H9 (cell line): ENCODE results near the gene UBASH3A. TPM values are rescaled to one million over a fixed set of nuclear protein-coding genes. Genes with fewer than 3 reads are reported as not detected.

Experiments used
- DNase-seq: peaks from one replicate; pipeline ENCODE4 v3.0.0-alpha.2; 2017
- H2AFZ ChIP-seq: one replicate; pipeline ENCODE4 v1.6.1; 2013; ENCODE audit warnings: mild to moderate bottlenecking, low read length, control low read depth, moderate library complexity
- H2AK5ac ChIP-seq: 2 replicates; pipeline ENCODE4 v1.6.1; 2013; ENCODE audit warnings: low read length, control low read depth, mixed read lengths; ENCODE audit not compliant: insufficient read length
- H2BK120ac ChIP-seq: one replicate; pipeline ENCODE4 v1.6.1; 2013; ENCODE audit warnings: low read depth, mild to moderate bottlenecking, low read length, control low read depth, inconsistent platforms; ENCODE audit not compliant: poor library complexity, severe bottlenecking
- H2BK12ac ChIP-seq: 2 replicates; pipeline ENCODE4 v1.6.1; 2013; ENCODE audit warnings: low read length, control low read depth, mixed read lengths, low read depth; ENCODE audit not compliant: insufficient read length
- H2BK15ac ChIP-seq: 2 replicates; pipeline ENCODE4 v1.6.1; 2013; ENCODE audit warnings: low read depth, low read length, control low read depth
- H2BK20ac ChIP-seq: one replicate; pipeline ENCODE4 v1.6.1; 2013; ENCODE audit warnings: low read depth, mild to moderate bottlenecking, low read length, control low read depth, inconsistent platforms; ENCODE audit not compliant: poor library complexity, severe bottlenecking
- H2BK5ac ChIP-seq: 2 replicates; pipeline ENCODE4 v1.6.1; 2013; ENCODE audit warnings: low read length, control low read depth, mixed read lengths; ENCODE audit not compliant: insufficient read length
- H3K14ac ChIP-seq: 2 replicates; pipeline ENCODE4 v1.6.1; 2013; ENCODE audit warnings: low read length, control low read depth; ENCODE audit not compliant: insufficient read depth
- H3K18ac ChIP-seq: 2 replicates; pipeline ENCODE4 v1.6.1; 2013; ENCODE audit warnings: low read depth, mild to moderate bottlenecking, mixed read lengths, low read length, control low read depth; ENCODE audit not compliant: insufficient read length
- H3K23ac ChIP-seq: 2 replicates; pipeline ENCODE4 v1.6.1; 2013; ENCODE audit warnings: low read length, control low read depth, mixed read lengths, low read depth; ENCODE audit not compliant: insufficient read length
- H3K23me2 ChIP-seq: 2 replicates; pipeline ENCODE4 v1.6.1; 2013; ENCODE audit warnings: low read depth, mild to moderate bottlenecking, mixed read lengths, low read length, control low read depth; ENCODE audit not compliant: insufficient read length, poor library complexity, severe bottlenecking
- H3K27ac ChIP-seq: 2 replicates; pipeline ENCODE4 v1.5.1; 2013; ENCODE audit warnings: low read length, control low read depth, mixed read lengths, low read depth; ENCODE audit not compliant: insufficient read length
- H3K27me3 ChIP-seq: 2 replicates; pipeline ENCODE4 v1.6.1; 2013; ENCODE audit warnings: low read length, control low read depth, inconsistent platforms; ENCODE audit not compliant: insufficient read depth
- H3K4ac ChIP-seq: 2 replicates; pipeline ENCODE4 v1.6.1; 2013; ENCODE audit warnings: low read depth, mild to moderate bottlenecking, control low read depth, inconsistent platforms, low read length, moderate library complexity
- H3K4me1 ChIP-seq: 2 replicates; pipeline ENCODE4 v1.6.1; 2013; ENCODE audit warnings: low read length, control low read depth, inconsistent platforms; ENCODE audit not compliant: insufficient read depth
- H3K4me2 ChIP-seq: 2 replicates; pipeline ENCODE4 v1.6.1; 2013; ENCODE audit warnings: low read length, control low read depth, mixed read lengths; ENCODE audit not compliant: insufficient read length, insufficient read depth
- H3K56ac ChIP-seq: 2 replicates; pipeline ENCODE4 v1.6.1; 2013; ENCODE audit warnings: low read depth, mild to moderate bottlenecking, mixed read lengths, low read length, control low read depth; ENCODE audit not compliant: insufficient read length
- H3K79me1 ChIP-seq: 2 replicates; pipeline ENCODE4 v1.6.1; 2013; ENCODE audit warnings: low read depth, mild to moderate bottlenecking, moderate library complexity, low read length, control low read depth, inconsistent platforms; ENCODE audit not compliant: insufficient read depth, poor library complexity, severe bottlenecking
- H3K79me2 ChIP-seq: 2 replicates; pipeline ENCODE4 v1.6.1; 2013; ENCODE audit warnings: low read length, control low read depth, inconsistent platforms; ENCODE audit not compliant: insufficient read depth
- H3K9ac ChIP-seq: 2 replicates; pipeline ENCODE4 v1.6.1; 2013; ENCODE audit warnings: low read length, control low read depth, mixed read lengths; ENCODE audit not compliant: insufficient read length; ENCODE audit errors: extremely low read depth
- H3K9me3 ChIP-seq: one replicate; pipeline ENCODE4 v1.6.1; 2013; ENCODE audit warnings: low read depth, low read length, inconsistent platforms; ENCODE audit not compliant: control insufficient read depth
- H3T11ph ChIP-seq: one replicate; pipeline ENCODE4 v1.6.1; 2013; ENCODE audit warnings: mild to moderate bottlenecking, low read length, control low read depth, inconsistent platforms
- H4K20me1 ChIP-seq: one replicate; pipeline ENCODE4 v1.6.1; 2013; ENCODE audit not compliant: control insufficient read depth, insufficient read length, insufficient read depth
- H4K5ac ChIP-seq: 2 replicates; pipeline ENCODE4 v1.6.1; 2013; ENCODE audit warnings: low read depth, mild to moderate bottlenecking, mixed read lengths, low read length, control low read depth; ENCODE audit not compliant: insufficient read length
- H4K8ac ChIP-seq: replicated peaks from 2 replicates; pipeline ENCODE4 v1.6.1; 2013; ENCODE audit warnings: low read length, control low read depth, mixed read lengths, low read depth; ENCODE audit not compliant: insufficient read length
- H4K91ac ChIP-seq: 2 replicates; pipeline ENCODE4 v1.6.1; 2013; ENCODE audit warnings: low read depth, mild to moderate bottlenecking, moderate library complexity, mixed read lengths, low read length, control low read depth; ENCODE audit not compliant: insufficient read length
- H3K27ac Mint-ChIP-seq, 3 experiments: 2 replicates in 2 of 3; 3 replicates in 1 of 3; pipeline ENCODE4 v1.8.0; 2020 to 2021; ENCODE audit warnings: mixed read lengths in 3 of 3, mild to moderate bottlenecking in 1 of 3, moderate library complexity in 1 of 3
- H3K27me3 Mint-ChIP-seq: 2 replicates; pipeline ENCODE4 v1.8.0; 2021; ENCODE audit warnings: low read depth, mild to moderate bottlenecking, moderate library complexity, mixed read lengths
- H3K36me3 Mint-ChIP-seq, 3 experiments: 2 replicates in 2 of 3; 3 replicates in 1 of 3; pipeline ENCODE4 v1.8.0; 2020 to 2021; ENCODE audit warnings: low read depth in 3 of 3, mixed read lengths in 3 of 3; ENCODE audit not compliant: insufficient read depth in 1 of 3
- H3K4me1 Mint-ChIP-seq, 2 experiments: 2 replicates each; pipeline ENCODE4 v1.8.0; 2020; ENCODE audit warnings: mixed read lengths in 2 of 2
- H3K4me3 Mint-ChIP-seq, 2 experiments: 2 replicates in 1 of 2; 3 replicates in 1 of 2; pipeline ENCODE4 v1.8.0; 2020 to 2021; ENCODE audit warnings: mild to moderate bottlenecking in 2 of 2, mixed read lengths in 2 of 2, moderate library complexity in 1 of 2
- H3K9me3 Mint-ChIP-seq, 2 experiments: 2 replicates in 1 of 2; 3 replicates in 1 of 2; pipeline ENCODE4 v1.8.0; 2020; ENCODE audit warnings: mild to moderate bottlenecking in 2 of 2, mixed read lengths in 2 of 2, moderate library complexity in 1 of 2
- WGBS: extraction: QIAGEN DNeasy Blood & Tissue Kit; methylation state at CpG from one replicate; pipeline ENCODE4 v1.1.7; 2013; ENCODE audit warnings: missing lambda C conversion rate, low lambda C conversion rate, mixed read lengths; ENCODE audit not compliant: insufficient read length; ENCODE audit errors: extremely low coverage; 5-methylcytosine and 5-hydroxymethylcytosine counted together
- total RNA-seq: library from RNA; stranded (reverse); gene quantifications from 2 replicates; pipeline ENCODE4 v1.2.1, GENCODE V29; 2021
- TF ChIP-seq, protein P1 (sequence below): fragments of 200-600 bp; sonication (generic); conservative IDR thresholded peaks from 3 replicates; pipeline ENCODE4 v1.8.0; 2021; ENCODE audit warnings: antibody characterized with exemption, mild to moderate bottlenecking

UBASH3A gene
- total RNA-seq, 1 experiment from 2014 or later, result not detected

DNA sequence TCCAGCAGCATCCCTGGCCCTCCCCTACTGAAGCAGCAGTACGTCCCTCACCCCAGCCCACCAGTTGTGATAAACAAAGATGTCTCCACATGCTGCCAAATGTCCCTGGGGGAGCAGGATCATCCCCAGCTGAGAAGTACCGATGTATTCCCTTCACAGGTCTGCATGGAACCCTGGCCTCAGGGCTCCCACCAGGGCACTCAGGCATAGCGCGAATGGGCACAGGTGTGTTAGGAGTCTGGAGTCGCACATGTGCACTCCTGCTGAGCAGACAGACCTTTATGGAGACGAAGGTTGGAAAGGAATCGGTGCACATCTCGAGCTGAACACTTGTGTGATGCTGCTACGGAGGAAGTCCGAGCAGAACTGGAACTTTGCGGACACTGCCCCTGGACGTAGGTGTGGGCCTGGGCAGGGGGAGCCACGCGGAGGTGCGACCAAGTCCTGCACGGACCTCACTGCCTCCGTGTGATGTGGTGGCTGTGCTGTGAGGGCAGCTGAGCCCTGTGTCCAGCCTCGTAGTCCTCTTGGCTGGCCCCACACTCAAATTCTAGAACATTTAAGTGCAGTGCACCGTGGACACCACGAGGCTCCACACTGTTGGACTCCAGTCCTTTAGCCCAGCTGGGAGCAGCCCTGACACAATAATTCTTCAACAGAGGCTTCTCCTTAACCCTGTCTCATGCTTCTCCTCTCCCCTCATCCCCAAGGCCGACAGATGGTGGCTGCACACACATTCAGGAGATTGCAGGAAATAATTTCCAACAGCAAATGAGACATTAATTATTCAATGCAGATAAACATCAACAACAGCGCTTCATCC lies 48.9 kb downstream of the UBASH3A start:
- no peak overlapping the region for H2AFZ ChIP-seq
- H4K8ac ChIP-seq, result no peak overlapping the region
- H2BK12ac ChIP-seq, result no peak overlapping the region
- H3K4me1 Mint-ChIP-seq, result peaks cover 14 to 17% of the 10 kb centered on the region in 2 experiments
- no peak overlapping the region for H3K23ac ChIP-seq
- no peaks in the 10 kb centered on the region for H3K27me3 ChIP-seq
- no peak overlapping the region for H4K5ac ChIP-seq
- H3K4me2 ChIP-seq, result no peak overlapping the region
- H2AK5ac ChIP-seq, result no peak overlapping the region
- no peaks in the 10 kb centered on the region for H4K20me1 ChIP-seq
- no peak overlapping the region for H3K27ac ChIP-seq
- no peak overlapping the region for H3K4me3 Mint-ChIP-seq
- H3K14ac ChIP-seq, result no peak overlapping the region; the same call in 1 of the 2 replicates
- no peak overlapping the region; a peak in 1 of 7 replicates for H3K27ac Mint-ChIP-seq
- H3K79me2 ChIP-seq, result no peaks in the 10 kb centered on the region
- no peaks in the 10 kb centered on the region for H3K36me3 Mint-ChIP-seq
- H2BK15ac ChIP-seq, result no peak overlapping the region
- no peak for DNase-seq
- no peaks in the 10 kb centered on the region for H3K23me2 ChIP-seq
- no peak overlapping the region for H2BK5ac ChIP-seq
- no peaks in the 10 kb centered on the region for H3K4me1 ChIP-seq
- H3K27me3 Mint-ChIP-seq, result peaks cover 4% of the 10 kb centered on the region
- H3K9me3 ChIP-seq, result no peaks in the 10 kb centered on the region
- no peaks in the 10 kb centered on the region; a peak in 2 of 5 replicates for H3K9me3 Mint-ChIP-seq
- no peaks in the 10 kb centered on the region for H3K79me1 ChIP-seq
- WGBS, result no CpG with 5 or more reads among the region's 22 CpGs
- H3K4ac ChIP-seq, result no peak overlapping the region
- no peak overlapping the region for H4K91ac ChIP-seq
- H3K18ac ChIP-seq, result no peak overlapping the region
- no peak overlapping the region for H3K9ac ChIP-seq
- H3T11ph ChIP-seq, result no peak overlapping the region
- no peak overlapping the region for H2BK120ac ChIP-seq
- no peak overlapping the region for H2BK20ac ChIP-seq
- H3K56ac ChIP-seq, result no peak overlapping the region
- TF ChIP-seq, protein P1, sequence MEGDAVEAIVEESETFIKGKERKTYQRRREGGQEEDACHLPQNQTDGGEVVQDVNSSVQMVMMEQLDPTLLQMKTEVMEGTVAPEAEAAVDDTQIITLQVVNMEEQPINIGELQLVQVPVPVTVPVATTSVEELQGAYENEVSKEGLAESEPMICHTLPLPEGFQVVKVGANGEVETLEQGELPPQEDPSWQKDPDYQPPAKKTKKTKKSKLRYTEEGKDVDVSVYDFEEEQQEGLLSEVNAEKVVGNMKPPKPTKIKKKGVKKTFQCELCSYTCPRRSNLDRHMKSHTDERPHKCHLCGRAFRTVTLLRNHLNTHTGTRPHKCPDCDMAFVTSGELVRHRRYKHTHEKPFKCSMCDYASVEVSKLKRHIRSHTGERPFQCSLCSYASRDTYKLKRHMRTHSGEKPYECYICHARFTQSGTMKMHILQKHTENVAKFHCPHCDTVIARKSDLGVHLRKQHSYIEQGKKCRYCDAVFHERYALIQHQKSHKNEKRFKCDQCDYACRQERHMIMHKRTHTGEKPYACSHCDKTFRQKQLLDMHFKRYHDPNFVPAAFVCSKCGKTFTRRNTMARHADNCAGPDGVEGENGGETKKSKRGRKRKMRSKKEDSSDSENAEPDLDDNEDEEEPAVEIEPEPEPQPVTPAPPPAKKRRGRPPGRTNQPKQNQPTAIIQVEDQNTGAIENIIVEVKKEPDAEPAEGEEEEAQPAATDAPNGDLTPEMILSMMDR, result no peak
